GM18508 (cell line): ENCODE results near the gene HSD17B14.
"Not testable (repeated sequence)": the region's sequence is repeated elsewhere in the genome, so short reads cannot be mapped to it uniquely, and the experiment has no call there.

ENCODE experiments used
- ATAC-seq: cut with Tn5 transposase; IDR thresholded peaks from one replicate; pipeline ENCODE4 v1.9.1; 2021; ENCODE audit warnings: moderate number of reproducible peaks; ENCODE audit not compliant: insufficient read depth, unreplicated experiment

HSD17B14 gene

GRCh38 chr19:48867746-48868113 is 31.4 kb upstream of the HSD17B14 start:
- no peak for ATAC-seq

- no peak for ATAC-seq
These were observed 30.9 kb upstream of the HSD17B14 start for GRCh38 chr19:48867123-48867745.

- ATAC-seq, result no peak
These were observed 30.4 kb upstream of the HSD17B14 start for GRCh38 chr19:48866692-48867091.

GRCh38 chr19:48862827-48863226 is 26.5 kb upstream of the HSD17B14 start:
- ATAC-seq, result no peak

- ATAC-seq, result no peak
These were observed 25.0 kb upstream of the HSD17B14 start for GRCh38 chr19:48861313-48861712.

- ATAC-seq, result no peak
These were observed 23.7 kb upstream of the HSD17B14 start for GRCh38 chr19:48859711-48860572.

DNA sequence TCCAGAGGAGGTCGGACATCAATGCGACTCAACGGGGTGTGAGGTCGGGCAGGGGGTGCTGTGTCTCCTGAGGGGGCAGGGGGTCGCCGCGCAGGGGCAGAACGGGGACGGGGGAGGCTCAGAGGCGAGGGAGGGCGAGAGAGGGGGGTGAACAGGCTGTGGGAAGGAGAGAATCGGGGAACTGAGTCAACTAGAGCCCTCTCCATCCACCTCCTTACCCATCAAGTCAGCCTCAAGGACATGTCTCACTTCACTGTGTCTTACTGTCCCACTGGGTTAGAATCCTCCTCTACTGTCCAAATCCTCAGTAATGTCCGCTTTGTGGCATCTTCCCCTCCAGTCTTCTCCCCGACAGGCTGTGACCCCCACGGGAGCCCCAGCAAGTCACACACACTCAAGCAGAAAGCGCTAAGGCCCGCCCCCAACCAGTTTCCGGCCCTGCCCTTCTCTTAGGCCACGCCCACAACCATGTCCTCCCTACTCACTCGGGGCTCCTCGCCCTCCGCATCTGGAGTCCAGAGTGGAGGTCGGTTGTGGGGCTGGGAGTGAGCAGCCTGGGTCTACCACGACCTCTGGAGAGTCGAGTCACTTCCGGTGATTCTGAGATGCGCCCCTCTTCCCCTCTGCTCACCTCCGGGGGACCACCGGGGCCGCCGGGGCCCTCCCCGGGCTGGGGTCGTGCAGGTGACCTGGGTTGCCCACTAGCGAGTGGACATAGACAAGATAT is 22.9 kb upstream of the HSD17B14 start:
- ATAC-seq, result no peak

DNA sequence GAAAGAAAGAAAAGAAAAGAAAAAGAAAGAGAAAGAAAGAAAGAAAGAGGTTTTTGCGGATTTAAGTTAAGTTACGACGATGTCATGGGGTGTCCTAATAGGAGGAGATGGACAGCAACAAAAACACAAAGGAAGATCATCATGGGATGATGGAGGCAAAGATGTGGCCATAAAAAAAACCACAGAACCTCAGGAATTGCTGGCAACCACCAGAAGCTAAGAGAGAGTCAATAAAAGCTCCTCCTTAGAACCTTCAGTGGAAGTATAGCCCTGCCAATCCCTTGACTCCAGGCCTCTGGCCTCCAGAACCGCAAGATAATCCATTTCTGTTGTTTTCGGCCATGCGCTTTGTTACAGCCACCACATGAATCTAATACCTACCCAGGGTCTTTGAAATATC is 20.6 kb upstream of the HSD17B14 start:
- no peak for ATAC-seq

DNA sequence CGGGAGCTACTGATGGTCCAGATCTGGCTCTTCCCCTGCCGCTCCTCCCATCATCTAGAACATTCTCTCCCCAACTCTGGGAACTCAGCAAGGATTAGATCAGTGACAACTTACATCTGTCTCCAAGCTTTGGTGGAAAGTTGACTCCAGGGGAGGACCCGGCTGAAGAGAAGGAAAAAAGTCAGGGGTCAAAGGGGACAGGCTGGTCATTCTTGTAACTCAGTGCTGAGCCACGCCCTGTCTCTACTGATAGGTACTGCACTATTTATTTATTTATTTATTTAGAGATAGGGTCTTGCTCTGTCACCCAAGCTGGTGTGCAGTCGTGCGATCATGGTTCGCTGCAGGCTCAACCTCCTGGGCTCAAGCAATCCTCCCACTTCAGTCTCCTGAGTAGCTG is 17.8 kb upstream of the HSD17B14 start:
- no peak for ATAC-seq

- no peak for ATAC-seq
These were observed 17.2 kb upstream of the HSD17B14 start for GRCh38 chr19:48853483-48853882.

GRCh38 chr19:48852292-48852691 is 16.0 kb upstream of the HSD17B14 start:
- no peak for ATAC-seq

GRCh38 chr19:48846659-48847058 is 10.4 kb upstream of the HSD17B14 start:
- not testable (repeated sequence) for ATAC-seq

DNA sequence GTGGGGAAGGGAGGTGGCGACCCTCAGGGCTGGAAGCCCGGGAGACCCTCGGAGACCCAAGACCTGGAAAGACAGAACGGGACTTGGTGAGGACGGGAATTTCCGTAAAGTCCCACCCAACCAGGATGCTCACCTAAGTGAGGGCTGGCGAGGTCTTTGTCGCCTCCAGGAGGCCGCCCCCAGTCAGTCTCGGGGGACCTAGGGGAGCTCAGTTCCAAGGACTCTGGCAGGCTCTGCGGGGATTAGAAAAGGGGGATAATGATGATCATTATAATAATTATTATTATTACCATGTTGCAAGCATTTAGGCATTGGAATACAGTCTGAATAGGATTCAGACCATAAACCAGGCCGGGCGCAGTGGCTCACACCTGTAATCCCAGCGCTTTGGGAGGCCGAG is 9.1 kb upstream of the HSD17B14 start:
- no peak for ATAC-seq

DNA sequence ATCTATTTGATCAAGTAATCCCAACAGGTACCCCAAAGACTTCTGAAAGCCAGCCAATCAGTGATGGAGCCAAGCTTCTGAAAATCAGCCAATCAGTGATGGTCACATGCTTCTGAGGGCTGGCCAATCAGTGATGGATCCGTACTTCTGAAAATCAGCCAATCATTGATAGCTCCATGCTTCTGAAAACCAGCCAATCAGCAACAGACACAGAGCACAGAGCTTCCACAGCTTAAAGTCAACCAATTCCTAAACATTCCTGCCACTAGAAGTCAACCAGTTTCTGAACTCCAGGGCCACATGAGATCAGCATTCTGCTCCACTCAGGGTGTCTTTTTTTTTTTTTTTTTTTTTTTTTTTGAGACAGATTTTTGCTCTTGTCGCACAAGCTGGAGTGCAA is 8.2 kb upstream of the HSD17B14 start:
- ATAC-seq, result no peak

DNA sequence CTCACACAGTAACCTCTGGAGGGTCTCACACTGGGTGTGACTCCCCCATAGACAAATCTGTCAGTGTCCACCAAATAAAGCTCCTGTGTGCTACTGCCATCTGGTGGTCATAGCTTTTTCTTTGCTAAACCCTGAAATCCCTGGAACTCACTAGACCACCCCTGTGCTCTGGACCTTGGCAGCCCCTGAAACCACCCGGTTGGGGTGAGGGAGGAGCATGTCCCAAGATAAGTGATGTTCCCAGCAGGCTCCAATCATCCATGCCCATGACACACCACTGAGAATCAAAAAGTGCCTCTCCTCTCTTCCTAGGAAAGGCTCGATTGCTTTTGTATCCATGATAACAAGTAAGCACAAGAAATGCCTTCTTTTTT is 6.5 kb upstream of the HSD17B14 start:
- no peak for ATAC-seq

GRCh38 chr19:48841571-48841970 is 5.3 kb upstream of the HSD17B14 start:
- no peak for ATAC-seq

GRCh38 chr19:48841047-48841446 is 4.8 kb upstream of the HSD17B14 start:
- ATAC-seq, result no peak

GRCh38 chr19:48837687-48838086 is 1.4 kb upstream of the HSD17B14 start:
- ATAC-seq, result no peak

- no peak for ATAC-seq
These were observed 797 bp upstream of the HSD17B14 start for GRCh38 chr19:48837051-48837524.

- ATAC-seq, result no peak
These were observed 580 bp downstream of the HSD17B14 start for GRCh38 chr19:48835734-48836088.

- no peak for ATAC-seq
These were observed 2.3 kb downstream of the HSD17B14 start for GRCh38 chr19:48833977-48834376.
